ENCODE results near the gene VPS8.

Gene VPS8

DNA sequence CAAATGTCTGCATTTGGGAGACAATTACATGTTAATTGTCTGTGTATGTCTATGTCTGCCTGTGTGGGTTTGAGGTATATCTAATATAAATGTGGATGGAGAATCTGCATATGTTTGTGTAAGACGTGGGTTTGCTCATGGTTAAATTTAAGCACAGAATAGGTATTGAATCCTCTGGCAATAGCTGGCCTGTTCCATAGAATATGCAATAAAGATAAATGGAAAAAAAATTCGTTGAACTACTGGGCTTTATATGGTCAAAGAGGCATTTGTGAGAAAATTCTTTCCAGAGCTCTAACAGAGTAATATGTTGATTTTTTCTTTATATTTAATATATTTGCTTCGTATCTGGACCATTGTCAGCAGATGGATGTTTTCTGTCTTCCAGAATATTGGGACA, 1.4 kb downstream of the VPS8 start:
- peaks cover 9% of the 10 kb centered on the region for H3K4me1 ChIP-seq (ENCODE audit: control insufficient read depth, insufficient read depth, low read length, unreplicated experiment)
- peak overlapping the region; percentile 83 for H3K4me3 ChIP-seq (ENCODE audit: low read depth, low read length)
- H3K27me3 ChIP-seq (ENCODE audit: insufficient read depth, low read length): no peaks in the 10 kb centered on the region
- no peak overlapping the region for H3K27ac ChIP-seq (ENCODE audit: low read depth, low read length)
- no peak overlapping the region for H2AFZ ChIP-seq (ENCODE audit: low read length, unreplicated experiment)
- H3K79me2 ChIP-seq (ENCODE audit: control insufficient read depth, insufficient read depth, low read length, unreplicated experiment): peaks cover 18% of the 10 kb centered on the region
- no peaks in the 10 kb centered on the region for H3K36me3 ChIP-seq (ENCODE audit: insufficient read depth, low read length)

DNA sequence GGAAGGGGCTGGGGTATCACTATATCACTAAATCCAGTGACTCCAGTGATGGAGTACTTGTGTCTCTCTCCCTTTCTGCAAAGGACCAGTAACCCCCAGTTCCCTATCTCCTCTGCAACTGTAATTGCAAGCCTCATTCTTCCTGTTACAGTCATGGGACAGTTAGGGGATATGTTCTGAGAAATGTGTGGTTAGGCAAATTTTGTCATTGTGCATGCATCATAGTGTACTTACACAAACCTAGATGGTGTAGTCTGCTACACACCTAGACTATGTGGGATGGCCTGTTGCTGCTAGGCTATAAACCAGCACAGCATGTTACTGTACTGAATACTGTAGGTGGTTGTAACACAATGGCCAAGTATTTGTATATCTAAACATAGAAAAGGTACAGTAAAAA, 2.2 kb downstream of the VPS8 start:
- H3K36me3 ChIP-seq (ENCODE audit: insufficient read depth, low read length): no peaks in the 10 kb centered on the region

DNA sequence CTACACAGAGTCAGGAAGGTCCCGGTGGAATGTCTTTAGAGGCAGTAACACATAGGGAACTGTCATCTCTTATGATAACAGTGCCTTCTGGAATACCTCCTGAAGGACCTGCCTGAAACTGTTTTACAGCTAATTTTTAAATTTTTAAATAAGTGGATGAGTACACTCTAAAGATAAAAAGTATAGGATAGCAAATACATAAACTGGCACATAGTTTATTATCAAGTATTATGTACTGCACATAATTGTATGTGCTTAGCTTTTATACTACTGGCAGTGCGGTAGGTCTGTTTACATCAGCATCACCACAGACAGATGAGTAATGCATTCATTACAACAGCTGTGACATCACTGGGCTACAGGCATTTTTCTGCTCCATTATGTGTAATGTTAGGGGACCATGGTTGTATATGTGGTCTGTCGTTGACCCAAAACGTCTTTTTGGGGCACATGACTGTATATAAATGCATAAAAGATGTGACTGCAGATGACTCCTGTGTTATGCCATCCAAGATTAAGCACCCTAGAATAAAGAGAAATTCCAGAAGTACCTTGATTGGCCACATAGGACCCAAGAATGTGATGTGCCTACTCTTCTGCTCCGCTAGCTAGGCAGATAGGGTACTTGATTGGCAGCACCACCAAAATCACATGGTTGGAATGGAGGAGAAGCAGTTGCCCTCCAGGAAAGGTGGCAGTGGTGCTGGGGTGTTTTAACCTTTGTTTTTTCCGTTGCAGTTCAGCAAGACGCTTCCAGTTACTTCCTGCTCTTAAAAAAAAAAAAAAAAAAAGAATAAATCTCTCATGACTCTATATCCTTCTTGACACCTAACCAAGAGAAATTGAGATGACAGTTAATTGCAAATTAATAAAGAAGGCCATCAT, 3.3 kb downstream of the VPS8 start:
- H3K4me3 ChIP-seq (ENCODE audit: low read depth, low read length): no peak overlapping the region
- no peak overlapping the region for H3K27ac ChIP-seq (ENCODE audit: low read depth, low read length)
- H3K79me2 ChIP-seq (ENCODE audit: control insufficient read depth, insufficient read depth, low read length, unreplicated experiment): peaks cover 18% of the 10 kb centered on the region
- H3K36me3 ChIP-seq (ENCODE audit: insufficient read depth, low read length): no peaks in the 10 kb centered on the region
- no peaks in the 10 kb centered on the region for H3K27me3 ChIP-seq (ENCODE audit: insufficient read depth, low read length)
- peaks cover 9% of the 10 kb centered on the region for H3K4me1 ChIP-seq (ENCODE audit: control insufficient read depth, insufficient read depth, low read length, unreplicated experiment)
- no peak overlapping the region for H2AFZ ChIP-seq (ENCODE audit: low read length, unreplicated experiment)

More for the DNA sequence above, 2.2 kb downstream of the VPS8 start:
- Histone ChIP-seq H3K27ac (ENCODE audit: low read depth, low read length) (no peak overlapping the region), H3K4me3 (ENCODE audit: low read depth, low read length) (no peak overlapping the region), H3K79me2 (ENCODE audit: control insufficient read depth, insufficient read depth, low read length, unreplicated experiment) (peaks cover 18% of the 10 kb centered on the region), H3K27me3 (ENCODE audit: insufficient read depth, low read length) (no peaks in the 10 kb centered on the region), H2AFZ (ENCODE audit: low read length, unreplicated experiment) (no peak overlapping the region), H3K4me1 (ENCODE audit: control insufficient read depth, insufficient read depth, low read length, unreplicated experiment) (peaks cover 9% of the 10 kb centered on the region)

DNA sequence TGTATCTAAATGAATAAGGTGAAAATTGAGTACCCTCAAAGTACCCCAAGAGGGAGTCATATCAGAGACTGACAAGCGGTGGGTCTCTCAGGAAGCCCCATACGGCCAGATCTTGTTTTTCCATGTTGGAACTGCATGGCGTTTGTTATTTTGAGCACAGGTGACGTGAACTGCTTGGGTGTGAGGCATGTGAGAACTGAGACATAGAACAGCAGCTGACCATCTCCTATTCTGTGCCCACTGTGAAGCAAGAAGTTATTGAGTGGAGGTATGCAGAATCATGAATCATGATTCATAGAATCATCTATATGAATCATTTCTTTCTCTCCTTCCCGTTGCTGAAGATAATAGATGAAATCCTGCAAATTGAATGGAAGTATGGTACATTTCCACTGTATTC, 4.6 kb downstream of the VPS8 start:
- Histone ChIP-seq H3K27me3 (ENCODE audit: insufficient read depth, low read length) (no peaks in the 10 kb centered on the region), H3K36me3 (ENCODE audit: insufficient read depth, low read length) (no peaks in the 10 kb centered on the region), H3K4me1 (ENCODE audit: control insufficient read depth, insufficient read depth, low read length, unreplicated experiment) (peaks cover 9% of the 10 kb centered on the region), H2AFZ (ENCODE audit: low read length, unreplicated experiment) (no peak overlapping the region), H3K27ac (ENCODE audit: low read depth, low read length) (no peak overlapping the region), H3K4me3 (ENCODE audit: low read depth, low read length) (no peak overlapping the region), H3K79me2 (ENCODE audit: control insufficient read depth, insufficient read depth, low read length, unreplicated experiment) (peaks cover 18% of the 10 kb centered on the region)

DNA sequence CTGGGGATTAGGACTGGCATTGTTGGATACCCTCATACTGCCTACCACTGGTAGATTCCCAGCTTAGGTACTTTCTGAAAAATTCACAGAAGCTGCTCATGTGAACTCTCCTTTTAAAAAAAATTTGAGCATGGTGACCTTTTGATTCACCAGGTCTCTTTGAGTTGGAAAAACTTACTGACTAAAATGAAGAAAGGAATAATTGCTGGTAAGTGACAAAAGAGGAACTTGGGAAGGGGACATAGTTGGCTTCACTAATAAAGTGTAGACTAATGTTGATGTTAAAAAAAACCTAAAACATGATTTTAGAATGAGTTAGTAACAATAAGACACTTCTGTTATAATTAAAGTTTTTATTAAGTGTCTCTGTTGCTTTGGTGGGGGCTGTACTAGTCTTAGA, 8.6 kb downstream of the VPS8 start:
- Histone ChIP-seq H3K36me3 (ENCODE audit: insufficient read depth, low read length) (no peaks in the 10 kb centered on the region), H3K79me2 (ENCODE audit: control insufficient read depth, insufficient read depth, low read length, unreplicated experiment) (no peaks in the 10 kb centered on the region), H3K4me1 (ENCODE audit: control insufficient read depth, insufficient read depth, low read length, unreplicated experiment) (peaks cover 4% of the 10 kb centered on the region), H3K27me3 (ENCODE audit: insufficient read depth, low read length) (no peaks in the 10 kb centered on the region), H3K27ac (ENCODE audit: low read depth, low read length) (no peak overlapping the region), H3K4me3 (ENCODE audit: low read depth, low read length) (no peak overlapping the region), H2AFZ (ENCODE audit: low read length, unreplicated experiment) (no peak overlapping the region)

DNA sequence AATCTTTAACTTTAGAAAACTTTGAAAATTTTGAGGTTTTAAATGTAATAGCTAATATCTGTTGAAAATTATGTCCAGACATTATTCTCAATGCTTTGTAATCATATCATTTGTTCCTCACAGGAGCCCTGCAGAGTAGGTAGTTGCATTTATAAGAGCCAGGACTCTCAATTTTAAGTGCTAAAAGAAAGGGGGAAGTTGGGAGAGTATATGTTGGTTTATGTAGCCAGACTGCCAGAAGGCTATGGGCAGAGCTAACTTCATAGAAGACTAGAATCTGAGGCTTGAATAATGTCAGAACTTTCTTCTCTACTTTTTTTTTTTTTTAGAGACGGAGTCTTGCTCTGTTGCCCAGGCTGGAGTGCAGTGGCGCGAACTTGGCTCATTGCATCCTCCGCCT, 9.1 kb downstream of the VPS8 start:
- Histone ChIP-seq H3K36me3 (ENCODE audit: insufficient read depth, low read length) (no peaks in the 10 kb centered on the region), H3K4me1 (ENCODE audit: control insufficient read depth, insufficient read depth, low read length, unreplicated experiment) (peaks cover 4% of the 10 kb centered on the region), H3K4me3 (ENCODE audit: low read depth, low read length) (no peak overlapping the region), H3K79me2 (ENCODE audit: control insufficient read depth, insufficient read depth, low read length, unreplicated experiment) (no peaks in the 10 kb centered on the region), H3K27ac (ENCODE audit: low read depth, low read length) (no peak overlapping the region), H2AFZ (ENCODE audit: low read length, unreplicated experiment) (no peak overlapping the region), H3K27me3 (ENCODE audit: insufficient read depth, low read length) (no peaks in the 10 kb centered on the region)

DNA sequence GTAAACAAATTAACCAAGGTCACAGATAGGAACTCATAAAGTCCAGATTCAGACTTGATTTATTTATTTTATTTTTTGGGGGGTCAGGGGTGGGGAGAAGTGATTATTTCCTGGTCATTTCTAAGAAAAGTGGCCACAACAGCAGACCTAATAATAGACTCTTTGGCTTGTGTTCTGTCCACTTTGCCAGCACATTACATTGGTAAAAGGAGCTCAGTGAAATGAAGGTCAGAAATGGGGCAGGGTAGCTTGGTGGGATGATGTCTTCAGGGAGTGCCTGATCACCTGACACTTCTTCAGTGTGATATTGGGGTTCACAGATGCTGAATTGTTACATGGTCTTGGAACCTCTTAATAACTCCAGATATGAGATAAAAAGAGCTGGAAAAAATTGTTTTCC, 10.1 kb downstream of the VPS8 start:
- H3K27ac ChIP-seq (ENCODE audit: low read depth, low read length): no peak overlapping the region
- H3K4me1 ChIP-seq (ENCODE audit: control insufficient read depth, insufficient read depth, low read length, unreplicated experiment): no peaks in the 10 kb centered on the region
- no peaks in the 10 kb centered on the region for H3K36me3 ChIP-seq (ENCODE audit: insufficient read depth, low read length)
- H3K27me3 ChIP-seq (ENCODE audit: insufficient read depth, low read length): no peaks in the 10 kb centered on the region
- H2AFZ ChIP-seq (ENCODE audit: low read length, unreplicated experiment): no peak overlapping the region
- no peaks in the 10 kb centered on the region for H3K79me2 ChIP-seq (ENCODE audit: control insufficient read depth, insufficient read depth, low read length, unreplicated experiment)
- no peak overlapping the region for H3K4me3 ChIP-seq (ENCODE audit: low read depth, low read length)

DNA sequence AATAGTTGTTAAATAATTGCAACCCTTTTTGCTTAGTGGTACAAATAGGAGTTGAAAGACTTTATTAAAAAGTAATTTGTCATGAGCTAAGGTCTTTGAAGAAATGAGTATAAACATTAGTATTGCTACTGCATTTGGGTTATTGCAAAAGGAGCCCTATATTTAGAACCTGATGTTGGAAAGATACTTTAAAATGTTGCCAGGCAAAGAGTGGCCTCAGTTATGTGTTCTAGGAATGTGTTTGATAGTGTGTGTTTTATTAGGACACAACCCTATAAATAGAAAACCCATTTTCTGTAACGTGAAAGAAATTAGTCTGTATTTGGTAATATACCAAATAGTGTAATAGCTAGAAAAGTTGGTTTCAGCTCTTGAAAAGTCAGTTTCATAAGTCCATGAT, 10.7 kb downstream of the VPS8 start:
- Histone ChIP-seq H3K79me2 (ENCODE audit: control insufficient read depth, insufficient read depth, low read length, unreplicated experiment) (no peaks in the 10 kb centered on the region), H3K27me3 (ENCODE audit: insufficient read depth, low read length) (no peaks in the 10 kb centered on the region), H3K27ac (ENCODE audit: low read depth, low read length) (no peak overlapping the region), H2AFZ (ENCODE audit: low read length, unreplicated experiment) (no peak overlapping the region), H3K36me3 (ENCODE audit: insufficient read depth, low read length) (no peaks in the 10 kb centered on the region), H3K4me3 (ENCODE audit: low read depth, low read length) (no peak overlapping the region), H3K4me1 (ENCODE audit: control insufficient read depth, insufficient read depth, low read length, unreplicated experiment) (no peaks in the 10 kb centered on the region)

DNA sequence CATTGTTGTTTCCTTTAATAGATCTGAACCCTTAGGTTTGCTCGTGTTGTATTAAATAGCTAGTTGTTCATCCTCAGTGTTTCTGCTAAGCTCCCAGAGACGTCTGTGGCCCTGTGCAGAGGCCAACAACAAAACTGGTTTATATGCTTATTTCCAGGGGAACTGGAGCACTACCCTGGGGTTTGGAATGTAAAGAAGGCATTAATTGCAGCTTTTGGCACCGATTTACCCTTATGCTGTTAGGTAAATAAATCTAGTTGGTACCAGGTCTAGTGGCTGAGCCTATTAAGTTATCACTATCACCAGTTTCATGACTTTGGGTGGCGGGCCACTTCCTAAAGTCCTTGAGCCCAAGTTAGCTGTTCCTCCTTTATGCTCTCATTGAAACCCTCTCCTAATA, 12.0 kb downstream of the VPS8 start:
- Histone ChIP-seq H2AFZ (ENCODE audit: low read length, unreplicated experiment) (no peak overlapping the region), H3K79me2 (ENCODE audit: control insufficient read depth, insufficient read depth, low read length, unreplicated experiment) (no peaks in the 10 kb centered on the region), H3K36me3 (ENCODE audit: insufficient read depth, low read length) (no peaks in the 10 kb centered on the region), H3K27ac (ENCODE audit: low read depth, low read length) (no peak overlapping the region), H3K27me3 (ENCODE audit: insufficient read depth, low read length) (no peaks in the 10 kb centered on the region), H3K4me1 (ENCODE audit: control insufficient read depth, insufficient read depth, low read length, unreplicated experiment) (no peaks in the 10 kb centered on the region), H3K4me3 (ENCODE audit: low read depth, low read length) (no peak overlapping the region)

DNA sequence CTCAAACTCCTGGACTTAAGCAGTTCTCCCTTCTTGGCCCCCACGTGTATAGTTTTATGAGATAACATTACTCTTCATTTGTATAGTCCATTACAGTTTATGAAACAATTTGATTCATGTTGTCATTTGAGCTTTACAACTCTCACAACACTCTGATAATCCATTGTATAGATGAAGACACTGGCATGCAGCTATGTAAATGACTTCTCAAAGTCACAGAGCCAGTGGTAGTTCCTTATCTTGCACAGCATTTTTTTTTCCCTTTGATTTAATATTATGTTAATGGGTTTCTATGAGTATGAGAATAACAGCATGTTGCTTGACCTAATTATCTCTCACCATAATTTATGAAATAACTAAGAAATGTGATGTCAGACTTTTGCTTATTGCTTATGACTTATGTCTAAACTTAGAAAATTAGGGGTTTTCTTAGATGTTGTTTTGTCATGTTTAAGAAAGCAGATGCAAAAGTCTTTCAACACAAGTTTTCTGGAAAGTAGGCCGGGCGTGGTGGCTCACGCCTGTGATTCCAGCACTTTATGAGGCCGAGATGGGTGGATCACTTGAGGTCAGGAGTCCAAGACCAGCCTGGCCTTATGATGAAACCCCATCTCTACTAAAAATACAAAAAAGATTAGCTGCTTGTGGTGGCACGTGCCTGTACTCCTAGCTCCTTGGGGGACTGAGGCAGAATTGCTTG, 13.3 kb downstream of the VPS8 start:
- Histone ChIP-seq H3K4me1 (ENCODE audit: control insufficient read depth, insufficient read depth, low read length, unreplicated experiment) (no peaks in the 10 kb centered on the region), H3K27me3 (ENCODE audit: insufficient read depth, low read length) (no peaks in the 10 kb centered on the region), H3K79me2 (ENCODE audit: control insufficient read depth, insufficient read depth, low read length, unreplicated experiment) (no peaks in the 10 kb centered on the region), H3K36me3 (ENCODE audit: insufficient read depth, low read length) (no peaks in the 10 kb centered on the region), H3K27ac (ENCODE audit: low read depth, low read length) (no peak overlapping the region), H2AFZ (ENCODE audit: low read length, unreplicated experiment) (no peak overlapping the region), H3K4me3 (ENCODE audit: low read depth, low read length) (no peak overlapping the region)

DNA sequence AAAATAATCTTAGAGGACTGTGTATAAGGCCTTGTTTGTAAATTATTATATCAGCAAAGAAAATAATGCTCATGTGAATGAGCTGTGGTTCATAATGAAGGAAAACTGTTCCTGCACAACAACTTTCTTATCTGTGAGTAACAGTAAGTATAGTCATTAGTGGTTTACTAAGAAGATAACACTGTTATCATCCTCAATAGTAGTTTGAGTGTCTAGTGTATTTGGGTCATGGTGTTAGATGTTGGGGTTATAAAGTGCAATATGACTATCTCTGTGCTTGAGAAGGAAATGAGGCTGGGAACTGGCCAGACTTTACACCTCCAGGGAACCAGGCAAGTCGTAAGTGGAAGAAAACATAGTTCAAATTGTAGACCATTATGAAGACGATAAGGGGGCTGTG, 15.6 kb downstream of the VPS8 start:
- no peak overlapping the region for H3K4me3 ChIP-seq (ENCODE audit: low read depth, low read length)
- no peaks in the 10 kb centered on the region for H3K4me1 ChIP-seq (ENCODE audit: control insufficient read depth, insufficient read depth, low read length, unreplicated experiment)
- no peaks in the 10 kb centered on the region for H3K27me3 ChIP-seq (ENCODE audit: insufficient read depth, low read length)
- no peak overlapping the region for H2AFZ ChIP-seq (ENCODE audit: low read length, unreplicated experiment)
- H3K27ac ChIP-seq (ENCODE audit: low read depth, low read length): no peak overlapping the region
- H3K79me2 ChIP-seq (ENCODE audit: control insufficient read depth, insufficient read depth, low read length, unreplicated experiment): no peaks in the 10 kb centered on the region
- H3K36me3 ChIP-seq (ENCODE audit: insufficient read depth, low read length): peaks cover 9% of the 10 kb centered on the region; the same call in 1 of the 2 replicates
